Chondrocyte (in vitro differentiated cells): ENCODE measurements around the gene OR8B12. TPM values are rescaled to one million over a fixed set of nuclear protein-coding genes. Genes with fewer than 3 reads are reported as not detected.
A peak's percentile ranks its signal among the peaks of the same experiment; 100 is the strongest.

ENCODE experiments used
- DNase-seq: peaks from one replicate; pipeline ENCODE4 v3.0.0; 2021; ENCODE audit warnings: mixed read lengths, low spot score
- H3K27ac Mint-ChIP-seq: one replicate; pipeline ENCODE4 v1.8.0; 2021; ENCODE audit warnings: mild to moderate bottlenecking, moderate library complexity, mixed read lengths; ENCODE audit not compliant: unreplicated experiment
- H3K27me3 Mint-ChIP-seq: 2 replicates; pipeline ENCODE4 v1.8.0; 2021; ENCODE audit warnings: low read depth, mixed read lengths
- H3K36me3 Mint-ChIP-seq: 2 replicates; pipeline ENCODE4 v1.8.0; 2021; ENCODE audit warnings: low read depth, mixed read lengths
- H3K4me1 Mint-ChIP-seq: 2 replicates; pipeline ENCODE4 v1.8.0; 2021; ENCODE audit warnings: low read depth, mild to moderate bottlenecking, mixed read lengths
- H3K4me3 Mint-ChIP-seq: one replicate; pipeline ENCODE4 v1.8.0; 2021; ENCODE audit warnings: mild to moderate bottlenecking, moderate library complexity, mixed read lengths; ENCODE audit not compliant: unreplicated experiment
- H3K9me3 Mint-ChIP-seq: 2 replicates; pipeline ENCODE4 v1.8.0; 2021; ENCODE audit warnings: low read depth, mixed read lengths
- CTCF ChIP-seq: fragments of 200-600 bp; sonication (generic); IDR thresholded peaks from 2 replicates; pipeline ENCODE4 v1.5.0; 2021; ENCODE audit warnings: antibody characterized with exemption, mild to moderate bottlenecking, moderate library complexity
- long read RNA-seq: library from polyadenylated mRNA; stranded (forward); transcript quantifications from one replicate; pipeline ENCODE4 v2.0.0, GENCODE V29; 2021
- total RNA-seq: library from RNA; stranded (reverse); gene quantifications from 3 replicates; pipeline ENCODE4 v1.2.1, GENCODE V29; 2021

OR8B12 gene
- total RNA-seq = not detected in 3 replicates
- long read RNA-seq = 0 reads

- DNase-seq = no peak
- no peak within 1 kb of the TSS for H3K4me3 Mint-ChIP-seq
- no peaks in the 10 kb centered on the region for H3K9me3 Mint-ChIP-seq
- no peaks in the 10 kb centered on the region for H3K4me1 Mint-ChIP-seq
- no peak within 1 kb of the TSS for H3K27ac Mint-ChIP-seq
- no peaks in the 10 kb centered on the region for H3K36me3 Mint-ChIP-seq
- no peak for TF ChIP-seq CTCF
- peaks cover 41% of the 10 kb centered on the region for H3K27me3 Mint-ChIP-seq
Measured at GRCh38 chr11:124543554-124543953, at the start of gene OR8B12. Gene OR8B12, minus strand, starts transcription at chr11:124543654. Its CDS starts 0 bp downstream, at chr11:124543654.

GRCh38 chr11:124592627-124593026, 49.2 kb upstream of the OR8B12 start:
- no peak for DNase-seq
- Mint-ChIP-seq H3K27me3 (peaks cover 47% of the 10 kb centered on the region), H3K4me1 (no peaks in the 10 kb centered on the region), H3K27ac (no peak overlapping the region), H3K36me3 (no peaks in the 10 kb centered on the region), H3K4me3 (no peak overlapping the region), H3K9me3 (no peaks in the 10 kb centered on the region)
- no peak for TF ChIP-seq CTCF

GRCh38 chr11:124591430-124591829, 48.0 kb upstream of the OR8B12 start:
- Mint-ChIP-seq H3K27ac (no peak overlapping the region), H3K36me3 (no peaks in the 10 kb centered on the region), H3K4me3 (no peak overlapping the region), H3K27me3 (peaks cover 47% of the 10 kb centered on the region), H3K4me1 (no peaks in the 10 kb centered on the region), H3K9me3 (no peaks in the 10 kb centered on the region)
- TF ChIP-seq CTCF = no peak
- DNase-seq = no peak

GRCh38 chr11:124586238-124586860, 42.9 kb upstream of the OR8B12 start:
- Mint-ChIP-seq H3K9me3 (no peaks in the 10 kb centered on the region), H3K4me3 (no peak overlapping the region), H3K27me3 (peaks cover 50% of the 10 kb centered on the region), H3K4me1 (no peaks in the 10 kb centered on the region), H3K27ac (no peak overlapping the region), H3K36me3 (no peaks in the 10 kb centered on the region)
- no peak for DNase-seq
- peak; percentile 82 for TF ChIP-seq CTCF

GRCh38 chr11:124584681-124585372, 41.4 kb upstream of the OR8B12 start:
- H3K9me3 Mint-ChIP-seq = no peaks in the 10 kb centered on the region
- TF ChIP-seq CTCF = no peak
- no peak overlapping the region for H3K4me3 Mint-ChIP-seq
- peaks cover 45% of the 10 kb centered on the region for H3K27me3 Mint-ChIP-seq
- H3K4me1 Mint-ChIP-seq = no peaks in the 10 kb centered on the region
- DNase-seq = no peak
- H3K27ac Mint-ChIP-seq = no peak overlapping the region
- no peaks in the 10 kb centered on the region for H3K36me3 Mint-ChIP-seq
